Karpas-422 (cell line): Measurements from ENCODE around the gene AGAP1. TPM values are rescaled to one million over a fixed set of nuclear protein-coding genes. Genes with fewer than 3 reads are reported as not detected.

Source experiments
- DNase-seq: peaks from one replicate; pipeline ENCODE4 v3.0.0-alpha.2; 2015
- H2AFZ ChIP-seq: fragments of 200-600 bp; sonication (generic); 2 replicates; pipeline ENCODE4 v1.6.1; 2014; ENCODE audit warnings: antibody characterized with exemption, low read length, mixed read lengths
- H3K27ac ChIP-seq: fragments of 200-600 bp; sonication (generic); 2 replicates; pipeline ENCODE4 v1.5.1; 2014; ENCODE audit warnings: mild to moderate bottlenecking, low read length, moderate library complexity
- H3K27me3 ChIP-seq: fragments of 200-600 bp; sonication (generic); 2 replicates; pipeline ENCODE4 v1.6.1; 2014; ENCODE audit warnings: low read length, mixed read lengths
- H3K36me3 ChIP-seq: fragments of 200-600 bp; sonication (generic); 2 replicates; pipeline ENCODE4 v1.6.1; 2014; ENCODE audit warnings: low read length, mixed read lengths; ENCODE audit not compliant: insufficient read depth
- H3K4me1 ChIP-seq: fragments of 200-600 bp; sonication (generic); 2 replicates; pipeline ENCODE4 v1.6.1; 2014; ENCODE audit warnings: mild to moderate bottlenecking, low read length, mixed read lengths
- H3K4me2 ChIP-seq: fragments of 200-600 bp; sonication (generic); 2 replicates; pipeline ENCODE4 v1.6.1; 2014; ENCODE audit warnings: low read length, low read depth, mild to moderate bottlenecking; ENCODE audit not compliant: poor library complexity, severe bottlenecking
- H3K4me3 ChIP-seq: fragments of 200-600 bp; sonication (generic); 2 replicates; pipeline ENCODE4 v1.5.1; 2014; ENCODE audit warnings: mild to moderate bottlenecking, antibody characterized with exemption, low read length, mixed read lengths
- H3K79me2 ChIP-seq: fragments of 200-600 bp; sonication (generic); 2 replicates; pipeline ENCODE4 v1.6.1; 2014; ENCODE audit warnings: mild to moderate bottlenecking, low read length, mixed read lengths
- H3K9ac ChIP-seq: fragments of 200-600 bp; sonication (generic); 2 replicates; pipeline ENCODE4 v1.6.0; 2014; ENCODE audit warnings: low read length
- H3K9me2 ChIP-seq: fragments of 200-600 bp; sonication (generic), shearing (Covaris generic); replicated peaks from 2 replicates; pipeline ENCODE4 v1.6.0; 2014; ENCODE audit warnings: mild to moderate bottlenecking, low read length, moderate library complexity; ENCODE audit not compliant: insufficient read depth
- H3K9me3 ChIP-seq: fragments of 300-700, 200-600 bp; sonication (generic); 2 replicates; pipeline ENCODE4 v1.6.1; 2014; ENCODE audit warnings: low read length, mixed read lengths
- H4K20me1 ChIP-seq: fragments of 200-600 bp; sonication (generic); 2 replicates; pipeline ENCODE4 v1.6.1; 2014; ENCODE audit warnings: mild to moderate bottlenecking, antibody characterized with exemption, low read length, low read depth; ENCODE audit not compliant: insufficient read depth
- total RNA-seq: library from RNA; depleted of rRNA; stranded (reverse); fragments of >200 nt; shearing (Covaris generic); gene quantifications from 2 replicates; pipeline ENCODE4 v1.2.3, GENCODE V29; 2014; ENCODE audit warnings: low replicate concordance

AGAP1 gene
- total RNA-seq, 1 experiment from 2014 or later: not detected

- H3K9me3 ChIP-seq: no peaks in the 10 kb centered on the region
- H3K79me2 ChIP-seq: no peaks in the 10 kb centered on the region
- H3K27ac ChIP-seq: no peak overlapping the region
- H3K9ac ChIP-seq: no peak overlapping the region
- no peak overlapping the region for H3K4me2 ChIP-seq
- H3K9me2 ChIP-seq: no peaks in the 10 kb centered on the region
- H3K36me3 ChIP-seq: no peaks in the 10 kb centered on the region
- DNase-seq: no peak
- no peaks in the 10 kb centered on the region for H3K27me3 ChIP-seq
- H3K4me3 ChIP-seq: no peak overlapping the region
- H4K20me1 ChIP-seq: no peaks in the 10 kb centered on the region
- no peaks in the 10 kb centered on the region for H3K4me1 ChIP-seq
- H2AFZ ChIP-seq: no peak overlapping the region
Observed at GRCh38 chr2:235721625-235722024, 227.8 kb downstream of the AGAP1 start.

GRCh38 chr2:235722869-235723268 is 229.0 kb downstream of the AGAP1 start:
- no peak overlapping the region for H3K4me2 ChIP-seq
- H3K4me1 ChIP-seq: no peaks in the 10 kb centered on the region
- H3K27me3 ChIP-seq: no peaks in the 10 kb centered on the region
- H3K4me3 ChIP-seq: no peak overlapping the region
- H3K79me2 ChIP-seq: no peaks in the 10 kb centered on the region
- no peaks in the 10 kb centered on the region for H4K20me1 ChIP-seq
- no peaks in the 10 kb centered on the region for H3K36me3 ChIP-seq
- no peaks in the 10 kb centered on the region for H3K9me2 ChIP-seq
- DNase-seq: no peak
- no peak overlapping the region for H3K27ac ChIP-seq
- H2AFZ ChIP-seq: no peak overlapping the region
- H3K9me3 ChIP-seq: no peaks in the 10 kb centered on the region
- no peak overlapping the region for H3K9ac ChIP-seq

GRCh38 chr2:235723371-235723770 is 229.5 kb downstream of the AGAP1 start:
- DNase-seq: no peak
- H4K20me1 ChIP-seq: no peaks in the 10 kb centered on the region
- H3K4me2 ChIP-seq: no peak overlapping the region
- no peak overlapping the region for H3K27ac ChIP-seq
- H2AFZ ChIP-seq: no peak overlapping the region
- no peaks in the 10 kb centered on the region for H3K79me2 ChIP-seq
- H3K9me2 ChIP-seq: no peaks in the 10 kb centered on the region
- no peak overlapping the region for H3K4me3 ChIP-seq
- no peaks in the 10 kb centered on the region for H3K9me3 ChIP-seq
- no peaks in the 10 kb centered on the region for H3K36me3 ChIP-seq
- H3K4me1 ChIP-seq: no peaks in the 10 kb centered on the region
- H3K9ac ChIP-seq: no peak overlapping the region
- no peaks in the 10 kb centered on the region for H3K27me3 ChIP-seq

- Histone ChIP-seq H2AFZ (no peak overlapping the region), H3K36me3 (no peaks in the 10 kb centered on the region), H3K4me2 (no peak overlapping the region), H3K4me1 (no peaks in the 10 kb centered on the region), H3K9me3 (no peaks in the 10 kb centered on the region), H3K9me2 (no peaks in the 10 kb centered on the region), H3K27ac (no peak overlapping the region), H4K20me1 (no peaks in the 10 kb centered on the region), H3K79me2 (no peaks in the 10 kb centered on the region), H3K27me3 (no peaks in the 10 kb centered on the region), H3K9ac (no peak overlapping the region), H3K4me3 (no peak overlapping the region)
- DNase-seq: no peak
Observed at GRCh38 chr2:235723811-235724465, 230.1 kb downstream of the AGAP1 start.

GRCh38 chr2:235725016-235725489 is 231.2 kb downstream of the AGAP1 start:
- Histone ChIP-seq H3K79me2 (no peaks in the 10 kb centered on the region), H3K27ac (no peak overlapping the region), H3K36me3 (no peaks in the 10 kb centered on the region), H3K27me3 (no peaks in the 10 kb centered on the region), H3K9me3 (no peaks in the 10 kb centered on the region), H2AFZ (no peak overlapping the region), H3K4me2 (no peak overlapping the region), H3K9ac (no peak overlapping the region), H3K9me2 (no peaks in the 10 kb centered on the region), H3K4me1 (no peaks in the 10 kb centered on the region), H4K20me1 (no peaks in the 10 kb centered on the region), H3K4me3 (no peak overlapping the region)
- DNase-seq: no peak

- H3K36me3 ChIP-seq: no peaks in the 10 kb centered on the region
- H3K27me3 ChIP-seq: no peaks in the 10 kb centered on the region
- H3K9me2 ChIP-seq: no peaks in the 10 kb centered on the region
- H3K4me3 ChIP-seq: no peak overlapping the region
- H3K27ac ChIP-seq: no peak overlapping the region
- DNase-seq: no peak
- no peak overlapping the region for H2AFZ ChIP-seq
- no peak overlapping the region for H3K9ac ChIP-seq
- no peaks in the 10 kb centered on the region for H3K9me3 ChIP-seq
- H3K79me2 ChIP-seq: no peaks in the 10 kb centered on the region
- H4K20me1 ChIP-seq: no peaks in the 10 kb centered on the region
- H3K4me2 ChIP-seq: no peak overlapping the region
- H3K4me1 ChIP-seq: no peaks in the 10 kb centered on the region
Observed at GRCh38 chr2:235725841-235726240, 232.0 kb downstream of the AGAP1 start.

GRCh38 chr2:235726554-235726953 is 232.7 kb downstream of the AGAP1 start:
- no peaks in the 10 kb centered on the region for H3K36me3 ChIP-seq
- no peaks in the 10 kb centered on the region for H3K9me3 ChIP-seq
- H3K27ac ChIP-seq: no peak overlapping the region
- H3K9ac ChIP-seq: no peak overlapping the region
- no peaks in the 10 kb centered on the region for H3K79me2 ChIP-seq
- H3K9me2 ChIP-seq: no peaks in the 10 kb centered on the region
- DNase-seq: no peak
- H2AFZ ChIP-seq: no peak overlapping the region
- H3K4me1 ChIP-seq: no peaks in the 10 kb centered on the region
- no peaks in the 10 kb centered on the region for H4K20me1 ChIP-seq
- H3K4me3 ChIP-seq: no peak overlapping the region
- H3K4me2 ChIP-seq: no peak overlapping the region
- H3K27me3 ChIP-seq: no peaks in the 10 kb centered on the region

GRCh38 chr2:235727174-235727573 is 233.3 kb downstream of the AGAP1 start:
- H3K4me1 ChIP-seq: no peaks in the 10 kb centered on the region
- no peaks in the 10 kb centered on the region for H3K9me3 ChIP-seq
- no peak overlapping the region for H3K27ac ChIP-seq
- no peaks in the 10 kb centered on the region for H3K27me3 ChIP-seq
- H3K9me2 ChIP-seq: no peaks in the 10 kb centered on the region
- DNase-seq: no peak
- H4K20me1 ChIP-seq: no peaks in the 10 kb centered on the region
- H2AFZ ChIP-seq: no peak overlapping the region
- no peaks in the 10 kb centered on the region for H3K79me2 ChIP-seq
- no peak overlapping the region for H3K9ac ChIP-seq
- no peak overlapping the region for H3K4me3 ChIP-seq
- no peak overlapping the region for H3K4me2 ChIP-seq
- H3K36me3 ChIP-seq: no peaks in the 10 kb centered on the region
